ENCODE measurements around the gene LOXL1. TPM values are rescaled to one million over a fixed set of nuclear protein-coding genes. Genes with fewer than 3 reads are reported as not detected.

The LOXL1 gene
- polyA plus RNA-seq, 1 experiment = 114 TPM

- no peak overlapping the region for H3K4me3 ChIP-seq (ENCODE audit: low read depth, low read length)
- H3K27ac ChIP-seq (ENCODE audit: low read depth, low read length) = no peak overlapping the region
- ChIA-PET CTCF (no interaction called here), POLR2A (no interaction called here)
- DNase-seq (ENCODE audit: low read depth, low spot score) = no peak
- H3K27me3 ChIP-seq (ENCODE audit: control insufficient read depth, insufficient read depth, low read length) = no peaks in the 10 kb centered on the region
- TF ChIP-seq, protein P1, sequence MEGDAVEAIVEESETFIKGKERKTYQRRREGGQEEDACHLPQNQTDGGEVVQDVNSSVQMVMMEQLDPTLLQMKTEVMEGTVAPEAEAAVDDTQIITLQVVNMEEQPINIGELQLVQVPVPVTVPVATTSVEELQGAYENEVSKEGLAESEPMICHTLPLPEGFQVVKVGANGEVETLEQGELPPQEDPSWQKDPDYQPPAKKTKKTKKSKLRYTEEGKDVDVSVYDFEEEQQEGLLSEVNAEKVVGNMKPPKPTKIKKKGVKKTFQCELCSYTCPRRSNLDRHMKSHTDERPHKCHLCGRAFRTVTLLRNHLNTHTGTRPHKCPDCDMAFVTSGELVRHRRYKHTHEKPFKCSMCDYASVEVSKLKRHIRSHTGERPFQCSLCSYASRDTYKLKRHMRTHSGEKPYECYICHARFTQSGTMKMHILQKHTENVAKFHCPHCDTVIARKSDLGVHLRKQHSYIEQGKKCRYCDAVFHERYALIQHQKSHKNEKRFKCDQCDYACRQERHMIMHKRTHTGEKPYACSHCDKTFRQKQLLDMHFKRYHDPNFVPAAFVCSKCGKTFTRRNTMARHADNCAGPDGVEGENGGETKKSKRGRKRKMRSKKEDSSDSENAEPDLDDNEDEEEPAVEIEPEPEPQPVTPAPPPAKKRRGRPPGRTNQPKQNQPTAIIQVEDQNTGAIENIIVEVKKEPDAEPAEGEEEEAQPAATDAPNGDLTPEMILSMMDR (IDR thresholded peaks at IDR 0.05; ENCODE audit: low read depth, low read length) = no peak
- H3K9me3 ChIP-seq (ENCODE audit: control insufficient read depth, insufficient read depth, low read length) = no peaks in the 10 kb centered on the region
Measured at GRCh38 chr15:73962433-73962832, 36.2 kb downstream of the LOXL1 start.

- H3K4me3 ChIP-seq (ENCODE audit: low read depth, low read length) = no peak overlapping the region
- H3K9me3 ChIP-seq (ENCODE audit: control insufficient read depth, insufficient read depth, low read length) = no peaks in the 10 kb centered on the region
- DNase-seq (ENCODE audit: low read depth, low spot score) = peak; percentile 29
- POLR2A ChIA-PET = interaction anchor here (1.5 kb wide), 1 partner anchor 38 kb away, joined by 6 read pairs; the partner anchor contains the start of gene LOXL1
- CTCF ChIA-PET = interaction anchor here (0.5 to 4.1 kb wide), 23 partner anchors 8 to 264 kb away, joined by 3 to 43 read pairs (median 4); partner anchors contain the start of gene TBC1D21
- no peaks in the 10 kb centered on the region for H3K27me3 ChIP-seq (ENCODE audit: control insufficient read depth, insufficient read depth, low read length)
- H3K27ac ChIP-seq (ENCODE audit: low read depth, low read length) = no peak overlapping the region
- TF ChIP-seq, protein P1 (IDR thresholded peaks at IDR 0.05; ENCODE audit: low read depth, low read length) = peak; percentile 98
Measured at GRCh38 chr15:73964736-73965093, 38.5 kb downstream of the LOXL1 start.

DNA sequence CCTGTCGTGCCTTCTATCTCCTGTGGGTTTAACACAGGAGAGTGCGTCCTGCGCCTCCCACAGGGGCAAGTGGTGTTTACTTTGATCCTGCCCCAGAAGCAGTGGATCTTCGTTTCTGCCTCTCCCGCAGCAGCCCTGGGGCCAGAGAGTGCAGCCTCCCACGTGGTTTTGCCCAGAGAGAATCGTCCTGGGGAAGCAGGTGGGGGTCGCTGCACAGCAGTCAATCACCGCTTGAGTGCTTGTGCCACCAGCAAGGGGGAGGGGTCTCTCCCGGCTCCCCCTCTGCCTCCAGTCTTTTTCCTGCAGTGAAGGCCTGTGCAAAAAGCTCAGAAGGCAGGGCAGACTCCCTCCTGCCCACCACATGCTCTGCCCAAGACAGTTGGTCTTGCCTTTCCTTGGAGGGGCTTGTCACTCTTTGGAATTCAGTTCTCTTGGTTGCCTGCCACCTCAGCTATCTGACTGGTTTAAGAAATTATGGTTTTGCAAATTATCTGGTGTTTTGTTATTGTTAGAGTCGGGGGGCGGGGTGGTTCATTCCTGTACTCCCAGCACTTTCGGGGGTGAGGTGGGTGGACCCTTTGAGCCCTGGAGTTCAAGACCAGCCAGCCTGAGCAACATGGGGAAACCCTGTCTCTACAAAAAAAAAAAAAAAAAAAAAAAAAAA, 39.0 kb downstream of the LOXL1 start:
- TF ChIP-seq, protein P1 (IDR thresholded peaks at IDR 0.05; ENCODE audit: low read depth, low read length) = no peak
- no peaks in the 10 kb centered on the region for H3K27me3 ChIP-seq (ENCODE audit: control insufficient read depth, insufficient read depth, low read length)
- ChIA-PET CTCF (interaction anchor here (0.6 to 4.1 kb wide), 17 partner anchors 9 to 329 kb away, joined by 3 to 43 read pairs (median 4); partner anchors contain the start of gene TBC1D21), POLR2A (interaction anchor here (0.7 to 1.5 kb wide), 2 partner anchors 16 to 39 kb away, joined by 6 read pairs; partner anchors contain the start of gene LOXL1)
- H3K9me3 ChIP-seq (ENCODE audit: control insufficient read depth, insufficient read depth, low read length) = no peaks in the 10 kb centered on the region
- H3K27ac ChIP-seq (ENCODE audit: low read depth, low read length) = peak overlapping the region; percentile 54
- no peak for DNase-seq (ENCODE audit: low read depth, low spot score)
- no peak overlapping the region for H3K4me3 ChIP-seq (ENCODE audit: low read depth, low read length)

DNA sequence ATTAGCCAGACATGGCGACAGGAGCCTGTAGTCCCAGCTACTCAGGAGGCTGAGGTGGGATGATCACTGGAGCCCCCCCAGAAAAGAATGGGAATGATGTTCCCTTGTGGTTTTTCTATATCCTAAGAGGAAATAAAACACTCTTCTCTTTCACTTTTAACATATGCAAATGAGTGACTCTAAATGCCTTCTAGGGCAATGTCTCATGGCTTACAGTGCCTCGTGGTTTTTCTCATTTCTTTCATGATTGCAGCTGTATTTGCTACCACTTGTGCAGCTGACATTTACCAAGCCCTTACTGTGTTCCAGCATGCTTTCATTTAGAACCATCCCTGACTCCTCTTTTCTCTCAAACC, 39.5 kb downstream of the LOXL1 start:
- ChIA-PET POLR2A (interaction anchor here (0.7 to 1.5 kb wide), 2 partner anchors 16 to 39 kb away, joined by 6 read pairs; partner anchors contain the start of gene LOXL1), CTCF (interaction anchor here (0.6 to 4.1 kb wide), 16 partner anchors 9 to 1758 kb away, joined by 3 to 43 read pairs (median 4); partner anchors contain the start of gene TBC1D21)
- TF ChIP-seq, protein P1 (IDR thresholded peaks at IDR 0.05; ENCODE audit: low read depth, low read length) = no peak
- no peak for DNase-seq (ENCODE audit: low read depth, low spot score)
- no peaks in the 10 kb centered on the region for H3K9me3 ChIP-seq (ENCODE audit: control insufficient read depth, insufficient read depth, low read length)
- no peak overlapping the region for H3K4me3 ChIP-seq (ENCODE audit: low read depth, low read length)
- H3K27me3 ChIP-seq (ENCODE audit: control insufficient read depth, insufficient read depth, low read length) = no peaks in the 10 kb centered on the region
- H3K27ac ChIP-seq (ENCODE audit: low read depth, low read length) = peak overlapping the region; percentile 54

DNA sequence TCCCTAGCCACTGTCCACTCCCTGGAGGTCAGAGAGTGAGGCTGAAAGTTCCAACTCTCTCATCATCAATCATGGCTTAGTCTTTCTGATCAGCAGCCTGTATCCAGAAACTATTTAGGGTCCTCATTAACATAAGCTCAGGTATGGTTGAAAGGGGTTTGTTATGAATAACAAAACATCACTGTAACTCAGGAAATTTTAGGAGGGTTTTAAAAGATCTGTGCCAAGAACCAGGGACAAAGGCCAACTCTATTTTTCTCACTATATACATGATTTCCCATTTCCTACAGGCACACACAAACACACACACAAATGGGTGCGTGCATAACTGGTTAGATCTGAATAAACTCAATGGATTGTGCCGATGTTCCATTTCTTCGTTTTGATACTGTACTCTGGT, 42.2 kb downstream of the LOXL1 start:
- CTCF ChIA-PET = interaction anchor here (1.0 to 2.9 kb wide), 3 partner anchors 17 to 339 kb away, joined by 3 to 8 read pairs (median 5); no protein-coding TSS in a partner anchor
- TF ChIP-seq, protein P1 (IDR thresholded peaks at IDR 0.05; ENCODE audit: low read depth, low read length) = no peak
- no peaks in the 10 kb centered on the region for H3K27me3 ChIP-seq (ENCODE audit: control insufficient read depth, insufficient read depth, low read length)
- POLR2A ChIA-PET = interaction anchor here (1.1 kb wide), 1 partner anchor 17 kb away, joined by 5 read pairs; no protein-coding TSS in a partner anchor
- no peak for DNase-seq (ENCODE audit: low read depth, low spot score)
- no peaks in the 10 kb centered on the region for H3K9me3 ChIP-seq (ENCODE audit: control insufficient read depth, insufficient read depth, low read length)
- H3K4me3 ChIP-seq (ENCODE audit: low read depth, low read length) = no peak overlapping the region
- no peak overlapping the region for H3K27ac ChIP-seq (ENCODE audit: low read depth, low read length)

All from AG04450 (cell line).